Vagina (tissue), 2 donors: ENCODE measurements around the gene GM2A.

Source experiments
- POLR2AphosphoS5 ChIP-seq, 2 donors: sonication (generic); formaldehyde crosslinking; IDR thresholded peaks; one replicate each; pipeline ENCODE4 v1.9.0; 2017; ENCODE audit warnings: antibody characterized with exemption in 2 of 2, mild to moderate bottlenecking in 2 of 2, low read depth in 1 of 2; ENCODE audit not compliant: insufficient read depth in 1 of 2
- TF ChIP-seq, protein P1 (sequence below), 3 experiments: fragments of 450-650 bp in 2 of 3; fragments of 200-600 bp in 1 of 3; sonication (generic) in 1 of 3; IDR thresholded peaks; one replicate each; pipeline ENCODE4 v1.5.1; 2017 to 2019; ENCODE audit warnings: antibody characterized with exemption in 3 of 3, mild to moderate bottlenecking in 2 of 3, moderate library complexity in 2 of 3

- TF ChIP-seq, protein P1, sequence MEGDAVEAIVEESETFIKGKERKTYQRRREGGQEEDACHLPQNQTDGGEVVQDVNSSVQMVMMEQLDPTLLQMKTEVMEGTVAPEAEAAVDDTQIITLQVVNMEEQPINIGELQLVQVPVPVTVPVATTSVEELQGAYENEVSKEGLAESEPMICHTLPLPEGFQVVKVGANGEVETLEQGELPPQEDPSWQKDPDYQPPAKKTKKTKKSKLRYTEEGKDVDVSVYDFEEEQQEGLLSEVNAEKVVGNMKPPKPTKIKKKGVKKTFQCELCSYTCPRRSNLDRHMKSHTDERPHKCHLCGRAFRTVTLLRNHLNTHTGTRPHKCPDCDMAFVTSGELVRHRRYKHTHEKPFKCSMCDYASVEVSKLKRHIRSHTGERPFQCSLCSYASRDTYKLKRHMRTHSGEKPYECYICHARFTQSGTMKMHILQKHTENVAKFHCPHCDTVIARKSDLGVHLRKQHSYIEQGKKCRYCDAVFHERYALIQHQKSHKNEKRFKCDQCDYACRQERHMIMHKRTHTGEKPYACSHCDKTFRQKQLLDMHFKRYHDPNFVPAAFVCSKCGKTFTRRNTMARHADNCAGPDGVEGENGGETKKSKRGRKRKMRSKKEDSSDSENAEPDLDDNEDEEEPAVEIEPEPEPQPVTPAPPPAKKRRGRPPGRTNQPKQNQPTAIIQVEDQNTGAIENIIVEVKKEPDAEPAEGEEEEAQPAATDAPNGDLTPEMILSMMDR (IDR thresholded peaks at IDR 0.05), result no peak
- TF ChIP-seq POLR2AphosphoS5 (IDR thresholded peaks at IDR 0.05; ENCODE audit: insufficient read depth in 1 of 2, low read depth in 1 of 2), result no peak
Observed at GRCh38 chr5:151267491-151268260, 14.7 kb downstream of the GM2A start.
